GM21381 (cell line): Measurements from ENCODE around the gene C2.
A peak's percentile ranks its signal among the peaks of the same experiment; 100 is the strongest.

Experiments used
- ATAC-seq: cut with Tn5 transposase; IDR thresholded peaks from one replicate; pipeline ENCODE4 v1.9.1; 2021; ENCODE audit warnings: mild to moderate bottlenecking, moderate library complexity; ENCODE audit not compliant: unreplicated experiment

Gene C2

DNA sequence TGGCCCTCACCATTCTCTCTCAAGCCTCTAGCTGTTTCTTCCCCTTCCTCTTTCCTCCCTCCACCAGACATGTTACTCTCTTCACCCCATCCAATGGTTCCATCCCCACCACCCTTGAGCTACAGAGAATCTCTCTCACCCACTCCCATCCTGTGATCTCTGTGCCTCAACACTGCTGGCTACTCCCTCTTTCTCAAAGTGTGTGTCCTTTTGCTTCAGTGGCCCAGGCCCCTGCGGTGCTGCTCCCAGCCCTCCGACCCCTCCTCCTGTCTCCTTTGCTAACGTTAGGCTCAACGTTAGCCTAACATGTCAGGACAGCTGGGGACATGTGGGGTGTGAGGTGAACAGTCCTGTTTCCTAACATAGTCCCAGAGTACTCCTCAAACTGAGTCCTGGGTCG lies 25.4 kb downstream of the C2 start:
- ATAC-seq: no peak

DNA sequence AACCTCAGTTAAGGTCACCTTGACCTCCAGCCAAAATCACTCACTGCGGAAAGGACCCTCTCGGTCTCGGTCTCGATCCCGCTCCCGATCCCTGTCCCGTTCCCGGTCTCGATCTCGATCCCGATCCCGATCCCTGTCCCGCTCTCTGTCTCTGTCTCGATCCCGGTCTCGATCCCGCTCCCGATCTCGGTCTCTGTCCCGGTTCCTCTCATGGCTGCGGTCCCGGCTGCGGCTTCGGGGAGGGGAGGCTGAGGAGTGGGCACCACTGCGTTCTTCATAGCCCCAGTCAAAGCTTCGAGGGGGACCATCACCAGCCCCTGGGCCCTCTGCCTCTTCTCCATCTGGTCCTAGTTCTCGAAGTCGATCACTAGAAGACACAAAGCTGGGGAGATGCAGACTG lies 27.0 kb downstream of the C2 start:
- ATAC-seq: no peak

DNA sequence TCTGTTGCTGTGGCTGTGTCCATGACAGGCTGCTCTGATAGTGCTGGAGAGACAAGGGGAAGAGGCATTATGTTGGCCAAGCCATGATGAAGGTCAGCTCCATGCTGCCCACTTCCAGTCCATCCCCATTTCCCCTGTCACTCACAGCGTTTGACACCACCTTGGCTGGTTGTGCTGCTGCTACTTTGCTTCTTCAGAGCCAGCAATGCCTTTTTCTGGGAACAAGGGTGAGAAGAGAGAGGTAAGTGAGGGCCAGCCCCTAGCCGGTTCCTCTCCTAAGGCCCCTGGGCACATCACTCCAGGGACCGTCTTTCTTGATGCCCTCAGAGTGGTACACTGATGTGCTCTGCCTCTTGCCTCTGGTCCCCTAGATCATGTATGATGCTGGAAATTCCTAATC lies 29.3 kb downstream of the C2 start:
- ATAC-seq: no peak

DNA sequence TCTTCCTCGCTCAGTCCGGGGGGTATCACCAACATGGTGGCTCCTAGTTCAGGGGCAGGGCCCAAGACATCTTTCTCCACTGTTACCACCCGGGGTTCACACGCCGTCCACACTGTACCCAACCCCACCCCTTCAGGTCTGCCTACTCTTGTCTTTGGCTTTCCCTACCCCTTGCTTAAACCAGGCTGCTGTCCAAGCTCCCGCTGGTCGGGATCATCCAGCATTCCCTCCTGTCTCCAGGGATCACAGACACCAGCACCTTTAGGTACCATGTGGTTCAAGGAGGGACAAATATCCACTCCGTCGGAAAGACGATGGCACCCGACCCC lies 30.9 kb downstream of the C2 start:
- ATAC-seq: no peak

- peak; percentile 93 for ATAC-seq
These were observed 31.5 kb downstream of the C2 start, which contains the start of the genes NELFE and SKIC2 for GRCh38 chr6:31958741-31959739. NELFE (minus strand) TSS chr6:31958971; CDS start chr6:31958446, 525 bp downstream. SKIC2 (plus strand) TSS chr6:31959175; CDS start chr6:31959193, 18 bp downstream.

GRCh38 chr6:31961616-31962015 lies 34.1 kb downstream of the C2 start:
- no peak for ATAC-seq

DNA sequence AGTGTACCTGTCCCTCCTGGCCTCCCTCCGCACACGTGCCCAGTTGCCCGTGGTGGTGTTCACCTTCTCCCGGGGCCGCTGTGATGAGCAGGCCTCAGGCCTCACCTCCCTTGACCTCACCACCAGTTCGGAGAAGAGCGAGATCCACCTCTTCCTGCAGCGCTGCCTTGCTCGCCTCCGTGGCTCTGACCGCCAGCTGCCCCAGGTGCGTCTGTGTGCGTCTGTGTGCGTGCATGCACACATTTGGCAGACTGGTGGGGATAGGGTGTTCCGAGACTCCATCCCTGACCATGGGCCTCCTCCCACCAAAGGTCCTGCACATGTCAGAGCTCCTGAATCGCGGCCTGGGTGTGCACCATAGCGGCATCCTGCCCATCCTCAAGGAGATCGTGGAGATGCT lies 36.4 kb downstream of the C2 start:
- ATAC-seq: no peak

DNA sequence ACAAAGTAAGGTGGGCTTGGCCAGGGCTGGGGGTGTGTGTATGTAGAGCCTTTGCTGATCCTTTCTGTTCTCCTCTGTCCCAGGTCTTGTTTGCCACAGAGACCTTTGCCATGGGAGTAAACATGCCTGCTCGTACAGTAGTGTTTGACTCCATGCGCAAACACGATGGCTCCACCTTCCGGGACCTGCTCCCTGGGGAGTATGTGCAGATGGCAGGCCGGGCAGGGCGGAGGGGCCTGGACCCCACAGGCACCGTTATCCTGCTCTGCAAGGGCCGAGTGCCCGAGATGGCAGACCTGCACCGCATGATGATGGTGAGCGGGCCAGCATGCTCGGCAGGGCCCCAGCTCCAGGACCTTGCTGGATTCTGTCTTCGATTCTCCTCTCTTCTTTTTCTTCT lies 38.2 kb downstream of the C2 start:
- ATAC-seq: no peak

- no peak for ATAC-seq
These were observed 39.0 kb downstream of the C2 start for GRCh38 chr6:31966506-31966905.

DNA sequence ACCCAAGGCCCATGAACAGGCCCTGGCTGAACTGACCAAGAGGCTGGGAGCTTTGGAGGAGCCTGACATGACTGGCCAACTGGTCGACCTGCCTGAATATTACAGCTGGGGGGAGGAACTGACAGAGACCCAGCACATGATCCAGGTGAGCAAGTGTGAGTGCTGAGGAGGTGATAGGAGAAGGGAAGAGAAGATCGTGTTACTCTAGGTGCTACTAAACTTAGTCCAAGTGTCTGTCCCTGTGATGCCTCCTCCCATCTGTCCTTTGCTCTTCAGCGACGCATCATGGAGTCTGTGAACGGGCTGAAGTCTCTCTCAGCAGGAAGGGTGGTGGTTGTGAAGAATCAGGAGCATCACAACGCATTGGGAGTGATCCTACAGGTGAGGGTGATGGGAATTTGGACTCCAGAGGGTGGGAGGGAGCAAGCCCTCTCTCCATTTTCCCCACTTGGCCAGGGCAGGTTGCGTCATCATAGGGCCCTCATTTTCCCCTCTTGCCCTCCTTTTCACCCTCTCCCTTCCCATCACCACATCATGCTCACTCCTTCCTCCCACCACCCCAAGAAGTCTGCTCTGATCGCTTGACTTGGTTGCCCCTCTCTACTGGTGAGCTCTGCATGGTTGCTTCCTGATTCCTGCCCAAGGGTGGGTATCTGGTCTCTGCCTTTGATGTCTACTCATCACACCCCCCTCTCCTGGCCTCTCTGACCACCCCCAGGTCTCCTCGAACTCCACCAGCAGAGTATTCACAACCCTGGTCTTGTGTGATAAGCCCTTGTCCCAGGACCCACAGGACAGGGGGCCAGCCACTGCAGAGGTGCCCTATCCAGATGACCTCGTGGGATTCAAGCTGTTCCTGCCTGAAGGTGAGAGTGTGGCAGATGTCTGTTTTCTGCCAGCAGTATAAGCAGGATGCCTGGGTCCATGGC lies 39.7 kb downstream of the C2 start:
- ATAC-seq: no peak

DNA sequence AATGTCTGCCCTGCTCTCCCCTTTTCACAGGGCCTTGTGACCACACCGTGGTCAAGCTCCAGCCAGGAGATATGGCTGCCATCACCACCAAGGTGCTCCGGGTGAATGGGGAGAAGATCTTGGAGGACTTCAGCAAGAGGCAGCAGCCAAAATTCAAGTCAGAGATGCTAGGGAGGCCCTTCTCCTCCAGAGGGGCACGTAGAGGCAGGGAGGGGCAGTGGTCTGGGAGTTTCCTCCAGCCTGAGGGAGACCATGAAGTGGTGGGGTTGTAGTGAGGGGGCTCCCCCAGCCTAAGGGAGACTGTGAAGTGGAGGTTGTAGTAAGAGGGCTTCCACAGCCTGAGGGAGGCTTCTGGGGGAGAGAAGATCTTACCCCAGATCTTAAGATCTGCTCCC lies 40.4 kb downstream of the C2 start:
- ATAC-seq: no peak

- no peak for ATAC-seq
These were observed 40.8 kb downstream of the C2 start for GRCh38 chr6:31968326-31968725.

DNA sequence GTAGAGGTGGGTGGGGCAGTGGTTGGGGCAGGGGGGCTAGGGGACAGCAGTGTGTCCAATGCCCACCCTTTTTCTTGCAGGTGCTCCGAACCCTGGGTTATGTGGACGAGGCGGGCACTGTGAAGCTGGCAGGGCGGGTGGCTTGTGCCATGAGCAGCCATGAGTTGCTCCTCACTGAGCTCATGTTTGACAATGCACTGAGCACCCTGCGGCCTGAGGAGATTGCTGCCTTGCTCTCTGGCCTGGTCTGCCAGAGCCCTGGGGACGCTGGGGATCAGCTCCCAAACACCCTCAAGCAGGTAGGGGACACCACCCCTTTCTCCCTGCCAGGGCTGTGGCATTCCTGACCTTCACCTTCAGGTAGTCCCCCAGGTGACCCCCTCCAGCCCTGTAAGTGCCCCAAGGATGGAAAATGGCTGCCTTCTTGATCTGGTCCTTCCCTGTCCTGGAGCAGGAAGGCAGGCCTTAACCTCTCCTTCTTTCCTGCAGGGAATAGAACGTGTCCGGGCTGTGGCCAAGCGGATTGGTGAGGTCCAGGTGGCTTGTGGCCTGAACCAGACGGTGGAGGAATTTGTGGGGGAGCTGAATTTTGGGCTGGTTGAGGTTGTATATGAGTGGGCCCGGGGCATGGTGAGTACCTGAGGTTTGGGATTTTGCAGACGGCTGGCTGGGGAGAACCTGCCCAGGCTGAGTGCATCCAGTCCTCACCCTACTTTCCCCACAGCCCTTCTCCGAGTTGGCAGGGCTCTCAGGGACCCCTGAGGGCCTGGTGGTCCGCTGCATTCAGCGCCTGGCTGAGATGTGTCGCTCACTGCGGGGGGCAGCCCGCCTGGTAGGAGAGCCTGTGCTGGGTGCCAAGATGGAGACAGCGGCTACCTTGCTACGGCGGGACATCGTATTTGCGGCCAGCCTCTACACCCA lies 41.5 kb downstream of the C2 start:
- ATAC-seq: no peak

DNA sequence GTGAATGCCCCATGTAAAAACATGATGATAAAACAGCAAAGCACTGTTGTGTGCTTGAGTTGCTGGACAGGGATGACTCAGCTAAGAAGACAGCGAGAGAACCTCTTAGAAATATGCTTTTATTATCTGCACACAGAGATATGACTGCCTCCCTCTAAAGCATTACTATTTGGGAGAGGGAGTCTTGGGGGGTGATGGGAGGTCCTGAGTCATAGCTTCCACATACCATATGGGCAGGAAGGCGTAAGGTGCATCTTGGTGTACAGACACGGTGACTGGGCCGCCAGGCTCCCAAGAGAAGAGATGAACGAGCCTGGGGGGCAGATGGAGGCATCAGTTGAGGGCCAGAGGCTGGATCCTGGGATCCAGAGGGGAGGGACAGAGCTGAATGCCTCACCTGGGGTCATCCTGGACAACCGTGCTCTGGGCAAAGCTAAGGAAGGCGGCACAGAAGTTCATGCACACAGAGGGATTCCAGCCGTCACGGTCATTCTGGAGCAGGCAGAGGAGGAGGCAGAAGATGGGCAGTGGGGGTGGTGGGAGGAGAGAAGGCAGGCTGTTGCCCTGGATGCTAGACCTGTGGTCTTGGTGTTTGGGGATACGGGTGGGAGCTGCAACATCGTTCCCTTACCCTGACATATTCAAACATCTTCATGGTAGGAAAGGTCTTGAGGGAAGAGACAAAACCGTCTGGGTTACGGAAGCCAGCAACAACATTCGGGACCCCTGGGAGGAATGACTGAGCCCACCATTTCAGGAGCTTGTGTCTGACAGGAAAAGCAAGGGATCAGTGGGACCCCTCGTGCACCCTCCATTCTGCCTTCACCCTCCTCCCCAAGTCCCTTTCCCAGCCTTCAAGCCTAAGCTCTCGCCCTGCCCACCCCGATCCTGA lies 42.4 kb downstream of the C2 start:
- no peak for ATAC-seq

GRCh38 chr6:31970604-31971271 lies 43.2 kb downstream of the C2 start:
- no peak for ATAC-seq

- no peak for ATAC-seq
These were observed 43.9 kb downstream of the C2 start for GRCh38 chr6:31971279-31971992.

DNA sequence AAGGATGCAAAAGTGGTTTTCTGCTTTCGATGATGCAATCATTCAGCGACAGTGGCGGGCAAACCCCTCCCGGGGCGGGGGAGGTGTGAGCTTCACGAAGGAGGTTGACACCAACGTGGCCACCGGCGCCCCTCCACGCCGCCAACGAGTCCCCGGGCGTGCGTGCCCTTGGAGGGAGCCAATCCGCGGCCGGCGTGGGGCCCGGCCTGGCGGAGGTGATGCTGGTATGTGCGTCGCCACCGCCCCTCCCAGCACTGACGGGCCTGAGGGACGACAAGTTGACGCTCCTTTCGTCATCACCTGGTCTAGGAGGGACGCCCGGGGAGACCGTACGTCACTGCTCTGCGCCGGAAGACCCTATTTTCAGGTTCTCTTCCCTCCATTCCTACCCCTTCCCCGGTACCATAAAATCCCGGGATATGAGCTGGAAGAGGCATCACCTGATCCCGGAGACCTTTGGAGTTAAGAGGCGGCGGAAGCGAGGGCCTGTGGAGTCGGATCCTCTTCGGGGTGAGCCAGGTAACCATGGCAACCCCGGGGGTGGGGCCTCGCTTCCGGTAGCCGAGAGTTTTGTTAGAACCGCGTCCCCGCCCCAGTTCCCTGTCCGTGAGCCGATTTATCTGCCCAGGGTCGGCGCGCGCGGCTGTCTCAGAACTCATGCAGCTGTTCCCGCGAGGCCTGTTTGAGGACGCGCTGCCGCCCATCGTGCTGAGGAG lies 44.6 kb downstream of the C2 start, which contains the start of gene DXO:
Gene DXO, minus strand, starts transcription at position 146 of the 716 bp plus-strand sequence. CDS start 463 bp downstream, outside the sequence.
- peak; percentile 89 for ATAC-seq
